GM18861 (cell line): Measurements from ENCODE around the gene LSS.
"Not testable (repeated sequence)": the region's sequence is repeated elsewhere in the genome, so short reads cannot be mapped to it uniquely, and the experiment has no call there.

ENCODE experiments used
- ATAC-seq: cut with Tn5 transposase; IDR thresholded peaks from one replicate; pipeline ENCODE4 v1.9.1; 2021; ENCODE audit not compliant: unreplicated experiment

LSS gene

DNA sequence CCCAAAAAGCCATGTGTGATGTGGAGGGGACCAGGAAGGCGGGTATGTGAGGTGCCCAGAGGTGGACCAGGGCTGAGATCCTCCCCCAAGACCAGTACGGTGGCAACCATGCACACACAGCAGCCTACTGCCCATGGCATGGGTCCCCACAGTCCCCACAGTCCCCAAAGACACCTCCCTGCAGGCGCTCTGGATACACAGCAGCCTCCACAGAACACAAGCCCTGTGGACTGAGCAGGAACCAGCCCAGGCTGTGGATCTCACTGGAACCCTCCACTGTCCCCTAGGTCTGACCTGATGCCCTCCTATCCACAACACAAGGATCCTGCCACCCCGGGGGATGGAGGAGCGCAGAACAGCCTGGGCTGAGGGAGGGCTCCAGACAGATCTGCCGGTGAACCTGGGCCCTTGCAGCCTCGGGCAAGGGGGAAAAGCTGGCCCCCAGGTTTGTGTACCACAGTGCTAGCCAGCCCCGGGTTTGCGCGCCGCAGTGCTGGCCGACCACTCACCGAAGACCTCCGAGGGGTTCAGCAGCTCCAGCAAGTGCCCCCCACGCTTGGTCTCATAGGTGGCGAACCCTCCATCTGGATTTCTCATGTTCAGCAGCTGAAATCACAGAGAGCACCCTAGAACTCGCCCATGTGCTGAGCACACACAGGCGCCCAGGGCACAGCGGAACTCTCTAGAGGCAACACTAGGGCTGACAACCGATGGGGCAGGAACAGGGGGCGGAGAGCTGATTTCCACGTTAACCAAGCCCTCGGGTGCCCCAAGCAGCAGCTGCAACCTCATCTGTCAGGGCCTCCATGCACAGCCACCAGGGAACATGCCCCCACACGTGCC, 22.2 kb downstream of the LSS start:
- ATAC-seq, result no peak

GRCh38 chr21:46205766-46206162, 22.8 kb downstream of the LSS start:
- no peak for ATAC-seq

DNA sequence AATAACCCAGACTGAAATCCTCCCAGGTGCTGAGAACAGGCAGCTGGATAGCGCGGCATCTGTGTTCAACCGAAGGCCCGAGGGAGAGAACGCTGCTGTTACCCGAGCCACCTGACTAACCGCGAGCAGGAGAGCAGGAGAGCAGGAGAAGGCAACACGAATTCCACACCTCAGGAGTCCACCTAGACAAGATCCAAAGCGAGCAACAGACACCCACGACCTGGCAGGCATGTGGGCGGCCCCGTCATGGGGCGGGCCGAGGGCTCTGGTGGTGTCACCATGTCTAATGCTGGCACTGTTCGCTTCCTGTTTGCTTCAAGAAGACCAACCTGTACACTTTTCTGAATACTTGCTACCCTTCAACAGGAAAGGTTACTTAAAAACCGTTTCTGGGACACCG, 23.4 kb downstream of the LSS start:
- no peak for ATAC-seq

GRCh38 chr21:46203203-46203600, 25.4 kb downstream of the LSS start:
- no peak for ATAC-seq

DNA sequence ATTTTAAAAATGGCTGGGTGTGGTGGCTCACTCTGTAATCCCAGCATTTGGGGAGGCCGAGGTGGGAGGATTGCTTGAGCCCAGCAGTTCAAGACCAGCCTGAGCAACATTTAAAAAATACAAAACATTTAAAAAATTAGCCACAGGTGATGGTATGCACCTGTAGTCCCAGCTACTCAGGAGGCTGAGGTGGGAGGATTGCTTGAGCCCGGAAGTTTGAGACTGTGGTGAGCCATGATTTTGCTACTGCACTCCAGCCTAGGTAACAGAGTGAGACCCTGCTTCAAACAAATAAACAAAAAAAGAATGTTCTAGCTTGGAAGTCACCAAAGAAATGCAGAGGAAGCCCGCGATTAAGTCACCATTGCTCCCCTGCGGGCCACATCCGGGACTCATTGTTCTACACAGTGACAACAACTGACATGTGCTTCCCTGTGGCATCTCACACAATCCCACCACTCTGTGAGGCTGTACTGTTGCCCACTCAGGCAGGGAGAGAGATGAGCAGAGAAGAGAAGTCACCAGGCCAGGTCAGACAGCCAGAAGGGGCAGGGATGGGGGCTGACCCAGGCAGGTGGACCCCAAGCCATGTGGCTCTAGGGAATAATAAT, 25.9 kb downstream of the LSS start:
- ATAC-seq, result no peak

DNA sequence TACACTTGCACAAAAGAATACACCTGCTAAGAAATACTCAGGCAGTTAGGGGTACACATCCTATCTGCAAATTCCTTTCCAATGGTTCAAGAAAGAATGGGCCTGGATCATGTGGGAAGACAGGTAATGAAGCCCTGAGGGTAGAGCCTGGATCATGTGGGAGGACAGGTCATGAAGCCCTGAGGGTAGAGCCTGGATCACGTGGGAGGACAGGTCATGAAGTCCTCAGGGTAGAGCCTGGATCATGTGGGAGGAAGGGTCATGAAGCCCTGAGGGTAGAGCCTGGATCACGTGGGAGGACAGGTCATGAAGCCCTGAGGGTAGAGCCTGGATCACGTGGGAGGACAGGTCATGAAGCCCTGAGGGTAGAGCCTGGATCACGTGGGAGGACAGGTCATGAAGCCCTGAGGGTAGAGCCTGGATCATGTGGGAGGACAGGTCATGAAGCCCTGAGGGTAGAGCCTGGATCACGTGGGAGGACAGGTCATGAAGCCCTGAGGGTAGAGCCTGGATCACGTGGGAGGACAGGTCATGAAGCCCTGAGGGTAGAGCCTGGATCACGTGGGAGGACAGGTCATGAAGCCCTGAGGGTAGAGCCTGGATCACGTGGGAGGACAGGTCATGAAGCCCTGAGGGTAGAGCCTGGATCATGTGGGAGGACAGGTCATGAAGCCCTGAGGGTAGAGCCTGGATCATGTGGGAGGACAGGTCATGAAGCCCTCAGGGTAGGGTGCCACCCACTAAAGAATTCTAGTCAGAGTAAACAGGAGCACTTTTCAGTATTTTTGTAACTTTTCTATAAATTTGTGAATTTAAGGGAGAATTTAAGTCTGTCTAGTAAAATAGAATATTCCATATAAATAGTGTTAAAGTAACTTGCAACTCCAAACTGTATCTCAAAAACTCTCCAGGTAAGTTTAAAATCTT, 27.4 kb downstream of the LSS start:
- not testable (repeated sequence) for ATAC-seq

- no peak for ATAC-seq
Observed at GRCh38 chr21:46199436-46200373, 28.9 kb downstream of the LSS start.

DNA sequence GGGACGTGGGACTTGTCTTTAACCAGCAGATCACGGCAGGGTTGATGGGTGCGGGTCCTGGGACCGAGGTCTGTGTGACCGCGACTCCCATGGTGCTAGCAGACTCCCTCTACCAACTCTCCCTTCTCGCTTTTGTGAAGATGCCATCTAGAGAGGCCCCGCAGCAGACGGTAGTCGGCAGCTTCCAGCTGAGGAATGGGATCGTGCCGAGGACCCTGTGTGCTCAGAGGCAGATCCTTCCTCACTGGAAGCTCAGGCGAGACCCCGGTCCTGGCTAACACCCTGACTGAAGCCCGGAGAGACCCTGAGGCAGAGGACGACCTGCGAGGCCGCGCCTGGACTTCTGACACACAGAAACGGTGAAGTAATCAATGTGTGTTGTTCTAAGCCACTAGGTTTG, 31.8 kb downstream of the LSS start:
- no peak for ATAC-seq

DNA sequence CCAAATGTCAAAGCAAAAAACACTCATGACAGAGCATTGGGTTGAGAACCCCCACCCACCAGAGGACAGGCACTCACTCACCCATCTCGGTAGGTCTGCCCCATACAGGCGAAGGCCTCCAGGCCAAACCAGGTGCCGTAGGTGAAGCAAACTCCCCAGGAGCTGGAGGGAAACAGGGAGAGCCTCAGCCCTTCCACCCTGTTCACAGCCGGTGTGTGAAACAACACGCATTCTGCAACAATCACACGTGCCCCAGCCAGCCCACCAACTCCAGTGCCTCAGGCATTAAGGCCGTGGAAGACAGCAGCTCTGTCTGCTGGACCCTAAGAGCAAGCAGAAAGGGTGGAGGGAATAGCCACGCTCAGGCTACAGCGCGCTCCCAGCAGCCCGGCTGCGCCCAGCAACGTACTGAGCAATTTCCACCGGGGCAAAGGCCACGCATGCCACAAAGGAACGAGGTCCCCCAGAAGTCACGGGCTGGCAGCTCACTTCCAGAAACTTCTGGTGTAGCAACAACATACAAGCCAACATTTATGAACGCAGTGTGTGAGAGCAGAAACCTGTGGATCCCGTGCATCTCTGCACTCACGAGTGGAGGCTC, 32.9 kb downstream of the LSS start:
- no peak for ATAC-seq

DNA sequence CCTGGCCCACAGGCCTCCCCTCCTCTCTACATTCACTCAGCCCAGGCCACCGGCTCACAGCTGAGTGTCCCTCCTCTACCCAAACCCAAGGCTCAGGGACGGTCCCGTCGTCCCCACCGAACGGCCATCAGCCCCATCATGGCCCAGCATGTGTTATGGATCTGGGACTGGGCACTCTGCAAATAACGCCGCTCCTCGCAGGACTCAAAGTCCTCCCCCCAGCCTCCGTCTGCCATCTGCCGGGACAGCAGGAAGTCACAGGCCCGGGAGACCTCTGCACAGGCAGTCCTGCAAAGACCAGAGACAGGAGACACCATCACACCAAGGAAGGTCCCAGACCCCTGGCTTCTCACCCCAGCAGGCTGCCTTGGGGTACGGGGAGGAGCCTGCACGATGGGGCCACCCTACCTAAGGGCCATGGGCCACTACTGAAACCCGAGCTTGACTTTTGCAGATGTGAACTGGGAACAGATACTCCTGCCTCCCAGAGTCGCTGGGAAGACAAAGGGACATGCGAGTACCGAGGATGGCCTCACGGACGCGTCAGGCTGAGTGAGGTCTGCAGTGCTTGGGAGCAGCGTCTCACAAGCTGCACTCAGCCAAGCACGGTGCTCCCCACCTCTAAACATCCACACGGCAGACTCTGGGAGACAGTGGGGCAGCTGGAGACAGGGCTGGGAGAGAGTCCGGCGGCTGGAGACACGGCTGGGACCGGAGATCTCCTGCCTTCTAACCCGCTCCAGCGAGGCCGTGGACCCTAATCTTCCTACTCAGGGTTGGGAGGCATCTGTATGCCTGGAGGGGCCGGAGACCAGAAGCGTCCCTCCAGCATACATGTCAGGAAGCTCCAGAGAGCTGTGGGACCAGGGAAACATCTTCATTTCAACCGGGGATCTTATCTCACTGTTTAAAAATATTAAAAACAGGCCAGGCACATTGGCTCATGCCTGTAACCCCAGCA, 33.9 kb downstream of the LSS start:
- no peak for ATAC-seq

DNA sequence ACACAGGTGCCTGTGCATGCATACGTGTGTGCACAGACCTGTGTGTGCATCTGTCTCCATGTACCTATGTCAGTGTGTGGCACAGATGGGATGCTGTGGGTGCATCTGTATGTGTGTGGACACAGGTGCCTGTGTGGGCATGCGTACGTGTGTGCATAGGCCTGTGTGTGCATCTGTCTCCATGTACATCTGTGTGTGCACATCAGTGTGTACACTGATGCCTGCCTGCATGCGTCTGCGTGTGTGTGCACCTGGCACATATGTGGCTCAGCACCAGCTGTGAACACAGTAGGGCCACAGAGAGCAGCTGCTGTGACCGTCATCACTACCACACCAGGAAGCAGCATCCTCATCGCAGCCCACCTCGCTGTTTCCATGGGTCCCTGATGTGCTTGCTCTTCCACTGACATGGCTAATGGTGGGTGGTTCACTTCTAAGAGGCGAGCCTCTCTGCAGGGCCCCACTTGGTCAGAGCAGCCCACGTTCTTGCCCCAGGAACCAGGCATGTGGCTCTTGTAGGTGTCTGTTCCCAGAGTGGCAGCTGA, 34.7 kb downstream of the LSS start:
- no peak for ATAC-seq

GRCh38 chr21:46191686-46192575, 36.6 kb downstream of the LSS start:
- no peak for ATAC-seq

DNA sequence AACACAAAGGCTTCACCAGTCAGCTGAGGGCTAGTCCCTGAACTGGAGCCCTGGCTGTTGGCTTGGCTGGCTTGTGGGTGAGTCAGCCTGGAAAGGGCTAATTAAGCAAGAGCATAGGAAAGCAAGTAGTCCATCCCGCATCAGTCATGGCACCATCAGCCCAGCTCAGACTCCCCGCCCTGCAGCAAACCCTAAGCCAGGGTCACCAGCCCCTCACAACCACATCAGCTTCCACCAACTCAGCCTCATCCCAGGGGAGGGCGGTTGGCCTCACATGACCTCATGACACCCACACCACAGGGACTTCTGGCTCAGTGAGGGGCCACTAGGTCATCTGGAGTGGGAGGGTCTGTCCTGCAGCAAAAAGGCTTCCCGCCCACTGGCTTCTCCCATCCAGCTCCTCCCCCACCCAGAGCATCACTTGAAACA, 37.3 kb downstream of the LSS start:
- ATAC-seq, result no peak

DNA sequence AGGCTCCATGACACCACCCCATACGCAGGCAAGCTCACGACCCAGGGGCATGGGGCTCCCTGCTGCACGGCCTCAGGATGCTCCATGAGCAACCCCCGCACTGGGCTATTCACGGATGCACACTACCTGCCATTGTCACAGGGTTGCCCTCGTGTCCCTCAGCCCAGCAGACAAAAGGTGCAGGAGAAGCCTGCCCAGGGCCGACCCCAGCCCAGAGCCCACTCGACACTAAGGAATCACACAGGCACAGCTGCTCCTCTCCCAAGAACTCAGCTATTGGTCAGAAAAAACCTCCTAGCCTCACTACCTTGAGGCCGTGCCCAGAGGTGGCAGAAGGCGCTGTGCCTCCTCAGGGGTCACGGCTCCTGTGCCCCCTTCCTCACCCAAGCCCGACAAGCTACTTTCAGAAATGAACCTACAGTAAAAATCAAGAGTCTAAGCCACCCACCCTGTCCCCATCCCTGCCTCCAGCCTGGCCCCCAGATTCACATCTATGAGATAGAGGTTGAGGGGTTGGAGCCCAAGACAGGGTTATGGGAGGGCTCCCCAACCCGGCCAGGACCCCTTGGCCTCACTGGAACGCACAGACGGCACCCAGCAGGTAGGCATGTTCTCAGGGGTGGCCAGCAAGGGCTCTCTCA, 38.0 kb downstream of the LSS start:
- ATAC-seq, result no peak

- ATAC-seq, result no peak
Observed at GRCh38 chr21:46189959-46190490, 38.5 kb downstream of the LSS start.

- ATAC-seq, result no peak
Observed at GRCh38 chr21:46189213-46189958, 39.2 kb downstream of the LSS start.
